GM18520 (cell line): ENCODE results near the gene ARHGAP6.

Source experiments
- ATAC-seq: cut with Tn5 transposase; IDR thresholded peaks from one replicate; pipeline ENCODE4 v1.9.1; 2021; ENCODE audit not compliant: unreplicated experiment

Gene ARHGAP6

GRCh38 chrX:11319806-11320520 is 345.8 kb downstream of the ARHGAP6 start:
- ATAC-seq, result no peak

DNA sequence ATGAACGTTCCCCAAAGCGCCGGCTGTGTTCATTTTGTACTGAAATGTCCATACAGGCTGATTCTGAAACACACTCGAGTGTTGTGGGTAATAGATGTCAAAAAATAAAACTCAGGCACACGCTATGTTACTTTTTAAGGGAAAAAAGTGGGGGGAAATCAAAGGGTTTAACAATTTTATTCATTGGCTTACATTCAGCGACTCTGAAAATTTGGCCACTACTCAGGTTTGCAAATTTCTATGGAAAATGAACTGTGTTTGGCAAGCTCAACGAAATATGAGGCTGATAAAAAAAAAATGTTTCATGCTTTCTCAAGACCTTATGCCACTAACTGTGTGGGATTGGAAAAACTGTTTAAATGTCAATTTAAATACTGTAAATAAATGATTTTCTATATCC is 354.0 kb downstream of the ARHGAP6 start:
- ATAC-seq, result no peak

DNA sequence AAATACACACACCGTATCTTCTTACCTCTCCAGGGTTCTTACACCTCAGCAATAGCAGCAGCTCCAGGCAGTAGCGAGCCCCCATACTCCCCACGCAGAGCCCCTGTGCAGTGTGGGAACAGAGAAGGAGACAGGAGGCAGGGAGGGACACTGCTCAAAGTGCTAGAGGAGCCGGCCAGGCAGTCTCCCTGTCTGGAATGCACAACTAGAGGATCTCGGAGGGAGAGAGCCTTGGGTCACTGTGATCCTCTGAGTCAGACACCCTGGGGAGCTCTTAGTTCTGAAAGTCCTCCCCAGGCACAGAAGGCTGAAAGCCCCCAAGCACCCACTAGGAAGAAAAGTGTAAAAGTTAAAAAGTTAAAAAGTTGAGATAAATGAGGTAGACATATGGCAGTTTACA is 356.5 kb downstream of the ARHGAP6 start:
- ATAC-seq, result no peak

GRCh38 chrX:11305641-11306040 is 360.1 kb downstream of the ARHGAP6 start:
- ATAC-seq, result no peak

- no peak for ATAC-seq
Measured at GRCh38 chrX:11304829-11305228, 360.9 kb downstream of the ARHGAP6 start.

DNA sequence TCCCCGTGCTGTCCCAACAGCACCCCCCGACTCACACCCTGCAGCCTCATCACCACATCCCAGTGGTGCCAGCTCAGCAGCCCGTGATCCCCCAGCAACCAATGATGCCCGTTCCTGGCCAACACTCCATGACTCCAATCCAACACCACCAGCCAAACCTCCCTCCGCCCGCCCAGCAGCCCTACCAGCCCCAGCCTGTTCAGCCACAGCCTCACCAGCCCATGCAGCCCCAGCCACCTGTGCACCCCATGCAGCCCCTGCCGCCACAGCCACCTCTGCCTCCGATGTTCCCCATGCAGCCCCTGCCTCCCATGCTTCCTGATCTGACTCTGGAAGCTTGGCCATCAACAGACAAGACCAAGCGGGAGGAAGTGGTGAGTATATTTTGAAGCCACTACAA is 367.1 kb downstream of the ARHGAP6 start:
- ATAC-seq, result no peak

DNA sequence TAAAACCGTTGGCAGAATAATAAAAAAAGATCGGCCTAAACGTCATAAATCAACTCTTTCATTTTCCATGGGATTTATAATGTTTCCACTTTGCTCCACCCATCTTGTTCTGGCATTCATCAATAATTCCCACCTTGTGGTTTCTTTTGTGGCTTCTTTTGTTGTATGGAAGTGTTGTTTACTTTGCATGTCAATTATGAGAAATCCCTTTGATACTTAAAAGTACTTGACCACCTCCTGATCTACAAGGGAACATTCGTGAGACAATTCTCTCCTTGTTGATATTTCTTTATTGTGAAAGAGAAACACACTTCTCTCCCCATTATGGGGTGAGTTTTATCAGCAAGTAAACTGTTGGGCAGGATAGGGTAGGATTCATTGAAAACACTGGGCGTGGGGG is 369.7 kb downstream of the ARHGAP6 start:
- no peak for ATAC-seq

- ATAC-seq, result no peak
Measured at GRCh38 chrX:11293113-11293512, 372.6 kb downstream of the ARHGAP6 start, which contains the start of gene AMELX. Gene AMELX (plus strand): TSS chrX:11293413. CDS start chrX:11294789, 1,376 bp downstream.

GRCh38 chrX:11290416-11291102 is 375.2 kb downstream of the ARHGAP6 start:
- ATAC-seq, result no peak

DNA sequence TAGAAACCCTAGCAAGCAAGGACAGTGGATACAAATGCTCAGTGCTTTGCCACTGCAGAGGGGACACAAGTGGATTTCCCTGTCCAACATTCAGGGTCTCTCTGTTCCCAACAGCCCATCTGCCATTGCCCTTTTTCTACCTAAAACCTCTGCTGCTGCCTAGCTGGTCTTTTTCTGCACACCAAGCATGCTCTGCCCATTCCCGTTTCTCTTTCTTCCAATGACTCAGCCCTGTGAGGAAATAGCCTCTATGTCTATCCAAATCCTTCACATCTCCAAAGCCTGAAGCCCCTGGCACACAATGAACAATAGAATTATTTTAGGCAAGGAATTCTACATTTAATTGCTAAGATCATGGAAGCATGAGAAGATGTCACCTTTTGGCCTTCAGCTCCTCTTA is 378.2 kb downstream of the ARHGAP6 start:
- no peak for ATAC-seq

DNA sequence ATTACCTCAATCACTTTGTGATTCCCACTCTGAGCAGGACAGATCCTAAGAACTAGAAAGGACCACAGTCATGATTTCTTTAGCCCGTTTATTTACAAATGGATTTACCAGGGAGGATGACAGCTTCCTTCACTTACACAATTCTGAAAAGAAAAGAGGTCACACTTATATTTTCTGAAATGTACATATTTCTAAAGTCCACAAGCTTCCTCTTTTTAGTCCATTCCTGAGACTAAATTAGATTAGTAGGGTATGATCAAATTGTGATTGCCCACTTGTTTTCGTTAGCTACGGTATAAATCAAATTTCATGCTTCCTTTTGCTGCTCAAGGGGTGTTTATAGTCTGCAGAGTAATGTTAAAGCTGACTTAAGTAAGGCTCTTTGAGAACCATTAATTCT is 380.1 kb downstream of the ARHGAP6 start:
- ATAC-seq, result no peak

GRCh38 chrX:11282043-11282442 is 383.7 kb downstream of the ARHGAP6 start:
- ATAC-seq, result no peak

GRCh38 chrX:11273544-11273943 is 392.2 kb downstream of the ARHGAP6 start:
- no peak for ATAC-seq

DNA sequence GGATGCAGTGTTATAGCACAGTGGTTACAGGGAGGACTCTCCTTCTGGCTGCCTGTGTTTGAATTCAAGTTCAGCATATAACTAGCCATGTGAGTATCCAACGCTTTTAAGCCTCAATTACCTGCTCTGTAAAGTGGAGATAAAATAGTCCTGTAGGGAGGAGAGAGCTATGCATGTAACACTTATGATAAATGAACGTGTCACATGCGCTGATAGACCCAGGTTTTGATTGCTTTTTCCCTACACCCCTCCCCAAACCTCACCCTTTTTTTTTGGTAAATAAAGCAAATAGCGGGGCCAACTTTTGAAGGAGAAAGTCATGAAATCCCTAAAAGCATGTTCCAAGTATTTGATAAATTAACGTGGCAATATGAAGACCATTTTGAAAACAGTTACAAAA is 392.9 kb downstream of the ARHGAP6 start:
- ATAC-seq, result no peak

- ATAC-seq, result no peak
Measured at GRCh38 chrX:11272290-11272689, 393.4 kb downstream of the ARHGAP6 start.

- no peak for ATAC-seq
Measured at GRCh38 chrX:11269996-11270395, 395.7 kb downstream of the ARHGAP6 start.

GRCh38 chrX:11269006-11269405 is 396.7 kb downstream of the ARHGAP6 start:
- no peak for ATAC-seq

- no peak for ATAC-seq
Measured at GRCh38 chrX:11267425-11267824, 398.3 kb downstream of the ARHGAP6 start.

GRCh38 chrX:11266573-11267003 is 399.1 kb downstream of the ARHGAP6 start:
- ATAC-seq, result no peak

GRCh38 chrX:11265352-11265751 is 400.4 kb downstream of the ARHGAP6 start:
- no peak for ATAC-seq

DNA sequence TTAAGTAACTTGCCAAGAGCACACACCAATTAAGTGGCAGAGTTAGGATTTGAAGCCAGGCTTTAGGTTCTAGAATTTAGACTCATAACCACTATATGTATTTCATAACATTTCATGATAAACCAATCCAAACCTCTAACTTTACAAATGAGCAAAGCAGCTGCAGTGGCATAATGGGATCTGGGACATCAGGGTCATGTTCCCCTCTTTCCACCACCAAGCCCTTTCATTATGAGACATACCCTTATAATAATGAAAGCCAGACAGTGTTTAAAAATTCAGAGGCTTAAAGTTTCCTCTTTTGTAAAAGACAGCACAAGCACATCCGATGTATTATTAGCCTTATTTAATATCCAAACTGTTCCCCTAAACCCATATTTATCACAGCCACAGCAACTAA is 400.8 kb downstream of the ARHGAP6 start:
- ATAC-seq, result no peak

DNA sequence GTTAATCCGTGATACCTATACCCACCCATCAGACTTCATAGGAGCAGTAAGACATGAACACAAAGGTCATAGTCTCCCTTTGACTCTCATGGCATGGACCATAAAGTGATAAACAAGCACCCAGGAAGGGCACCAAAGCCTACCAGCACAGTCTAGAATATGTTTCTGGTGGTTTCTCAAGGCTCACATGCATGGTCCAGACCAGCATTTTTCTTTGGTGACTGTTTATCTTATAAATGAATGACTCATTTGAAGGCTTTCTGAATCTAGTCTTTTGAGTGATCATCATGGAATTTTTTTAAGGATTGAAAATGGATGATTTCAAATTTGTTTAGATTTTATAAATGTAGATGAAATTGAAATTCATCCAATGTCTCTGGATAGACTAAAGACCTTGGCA is 404.5 kb downstream of the ARHGAP6 start:
- no peak for ATAC-seq

GRCh38 chrX:11259437-11259836 is 406.3 kb downstream of the ARHGAP6 start:
- ATAC-seq, result no peak
